GM10266 (cell line): ENCODE results near the gene CCDC138.
A peak's percentile ranks its signal among the peaks of the same experiment; 100 is the strongest.
"Not testable (repeated sequence)": the region's sequence is repeated elsewhere in the genome, so short reads cannot be mapped to it uniquely, and the experiment has no call there.

Experiments
- DNase-seq: peaks from one replicate; pipeline ENCODE4 v3.0.0; 2012; ENCODE audit errors: extremely low spot score
- CTCF ChIP-seq: IDR thresholded peaks from 2 replicates; pipeline ENCODE4 v1.5.1; 2012; ENCODE audit warnings: mild to moderate bottlenecking, low read depth; ENCODE audit not compliant: control insufficient read depth, insufficient read depth; ENCODE audit errors: missing control alignments

Gene CCDC138, protein sequence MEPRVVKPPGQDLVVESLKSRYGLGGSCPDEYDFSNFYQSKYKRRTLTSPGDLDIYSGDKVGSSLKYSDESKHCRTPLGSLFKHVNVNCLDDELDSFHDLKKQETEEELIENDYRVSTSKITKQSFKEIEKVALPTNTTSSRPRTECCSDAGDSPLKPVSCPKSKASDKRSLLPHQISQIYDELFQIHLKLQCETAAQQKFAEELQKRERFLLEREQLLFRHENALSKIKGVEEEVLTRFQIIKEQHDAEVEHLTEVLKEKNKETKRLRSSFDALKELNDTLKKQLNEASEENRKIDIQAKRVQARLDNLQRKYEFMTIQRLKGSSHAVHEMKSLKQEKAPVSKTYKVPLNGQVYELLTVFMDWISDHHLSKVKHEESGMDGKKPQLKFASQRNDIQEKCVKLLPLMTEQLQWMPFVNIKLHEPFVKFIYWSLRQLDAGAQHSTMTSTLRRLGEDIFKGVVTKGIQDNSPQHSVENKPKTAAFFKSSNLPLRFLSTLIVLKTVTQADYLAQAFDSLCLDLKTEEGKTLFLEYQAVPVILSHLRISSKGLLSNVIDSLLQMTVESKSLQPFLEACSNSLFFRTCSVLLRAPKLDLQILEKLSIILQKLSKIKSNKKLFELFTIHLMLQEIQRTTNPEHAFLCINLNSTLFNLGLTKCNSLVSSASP

DNA sequence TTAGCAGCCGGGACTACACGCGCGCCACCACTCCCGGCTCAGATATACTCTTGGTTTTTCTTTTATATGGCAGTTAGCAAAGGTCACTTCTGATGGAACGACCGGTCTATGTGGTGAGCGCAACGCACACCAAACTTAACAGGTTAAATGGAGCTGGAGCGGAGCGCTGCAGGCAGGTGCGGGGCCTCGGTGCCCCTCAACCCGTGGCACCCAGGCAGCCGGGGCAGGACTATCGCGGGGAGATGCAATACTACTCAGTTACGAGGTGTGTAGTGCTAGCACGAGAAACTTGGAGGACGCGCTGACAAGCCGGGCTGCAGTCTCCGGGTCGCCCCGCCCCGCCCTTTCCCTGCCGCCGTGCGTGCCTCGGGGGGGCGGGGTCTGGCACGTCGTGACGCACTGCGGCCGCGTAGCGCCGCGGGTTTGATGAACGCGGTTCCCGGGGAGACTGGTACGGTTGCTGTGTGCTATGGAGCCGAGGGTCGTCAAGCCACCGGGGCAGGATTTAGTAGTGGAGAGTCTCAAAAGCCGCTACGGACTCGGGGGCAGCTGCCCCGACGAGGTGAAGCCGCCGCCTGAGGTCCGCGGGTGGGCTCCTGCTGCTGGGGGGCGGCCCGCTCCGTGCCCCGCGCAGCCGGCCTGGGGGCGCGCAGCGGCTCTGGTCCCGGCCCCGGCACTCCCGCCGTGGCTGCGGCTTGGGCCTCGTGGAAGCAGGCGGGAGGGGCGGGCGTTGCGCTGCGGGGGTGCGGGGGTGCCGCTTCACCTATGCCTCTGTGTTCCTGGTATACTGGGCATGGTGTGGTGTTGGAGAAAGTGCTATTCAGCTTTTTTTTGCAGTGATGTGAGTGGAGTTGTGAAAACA, at the start of gene CCDC138:
Gene CCDC138, plus strand, starts transcription at position 418 of the 862 bp plus-strand sequence. Its CDS starts 52 bp downstream, at position 470.
- TF ChIP-seq CTCF, result no peak
- DNase-seq, result peak; percentile 95

DNA sequence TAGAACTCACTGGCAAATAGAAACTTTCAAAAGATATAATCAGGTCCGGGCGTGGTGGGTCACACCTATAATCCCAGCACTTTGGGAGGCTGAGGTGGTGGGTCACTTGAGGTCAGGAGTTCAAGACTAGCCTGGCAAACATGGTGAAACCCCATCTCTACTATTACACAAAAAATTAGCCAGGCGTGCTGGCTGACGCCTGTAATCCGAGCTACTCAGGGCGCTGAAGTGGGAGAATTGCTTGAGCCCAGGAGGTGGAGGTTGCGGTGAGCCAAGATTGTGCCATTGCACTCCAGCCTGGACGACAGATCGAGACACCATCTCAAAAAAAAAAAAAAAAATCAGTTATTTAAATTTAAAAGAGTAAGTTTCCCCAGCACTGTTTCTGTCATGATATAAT, 28.6 kb upstream of the CCDC138 start:
- not testable (repeated sequence) for DNase-seq

DNA sequence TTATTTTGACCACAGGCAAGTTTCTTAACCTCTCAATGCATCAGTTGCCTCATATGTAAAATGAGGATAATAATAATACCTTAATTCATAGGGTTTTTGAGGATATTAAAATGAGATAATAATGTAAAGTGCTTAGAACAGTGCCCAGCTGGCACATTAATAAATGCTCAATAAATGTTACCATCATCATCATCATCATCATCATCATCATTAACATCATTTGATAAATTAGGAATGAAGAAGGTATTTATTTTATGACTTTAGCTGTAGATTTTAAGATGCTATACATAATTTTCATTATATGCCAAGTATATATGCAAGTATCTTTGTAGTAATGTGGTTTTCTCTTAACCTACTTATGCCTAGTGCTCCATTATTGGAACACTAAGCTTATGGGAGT, 24.0 kb upstream of the CCDC138 start:
- DNase-seq, result not testable (repeated sequence)

- DNase-seq, result not testable (repeated sequence)
Observed at GRCh38 chr2:108766671-108767070, 19.9 kb upstream of the CCDC138 start.

DNA sequence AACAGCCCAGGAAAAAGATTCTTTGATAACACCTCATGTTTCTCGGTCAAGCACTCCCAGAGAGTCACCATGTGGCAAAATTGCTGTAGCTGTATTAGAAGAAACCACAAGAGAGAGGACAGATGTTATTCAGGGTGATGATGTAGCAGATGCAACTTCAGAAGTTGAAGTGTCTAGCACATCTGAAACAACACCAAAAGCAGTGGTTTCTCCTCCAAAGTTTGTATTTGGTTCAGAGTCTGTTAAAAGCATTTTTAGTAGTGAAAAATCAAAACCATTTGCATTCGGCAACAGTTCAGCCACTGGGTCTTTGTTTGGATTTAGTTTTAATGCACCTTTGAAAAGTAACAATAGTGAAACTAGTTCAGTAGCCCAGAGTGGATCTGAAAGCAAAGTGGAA, 18.7 kb upstream of the CCDC138 start:
- not testable (repeated sequence) for DNase-seq

DNA sequence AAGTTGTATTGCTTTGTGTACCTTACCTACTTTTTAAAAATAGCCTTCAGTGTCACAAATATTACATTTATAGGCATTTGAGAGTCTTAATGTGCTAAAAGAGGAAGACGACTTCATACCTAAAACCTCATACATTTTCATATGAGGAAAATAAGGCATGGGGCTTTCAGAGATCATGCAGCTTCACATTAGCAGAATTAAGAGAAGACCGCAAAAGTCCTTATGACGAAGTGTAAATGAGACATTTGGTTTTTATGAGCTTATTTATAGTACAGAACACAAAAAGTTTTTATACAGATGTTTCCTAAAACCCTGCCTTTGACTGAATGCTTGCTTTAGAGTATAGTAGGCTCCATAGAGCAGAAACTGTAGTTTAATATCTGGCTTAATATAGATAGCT, 10.1 kb upstream of the CCDC138 start:
- no peak for TF ChIP-seq CTCF
- peak; percentile 50 for DNase-seq

DNA sequence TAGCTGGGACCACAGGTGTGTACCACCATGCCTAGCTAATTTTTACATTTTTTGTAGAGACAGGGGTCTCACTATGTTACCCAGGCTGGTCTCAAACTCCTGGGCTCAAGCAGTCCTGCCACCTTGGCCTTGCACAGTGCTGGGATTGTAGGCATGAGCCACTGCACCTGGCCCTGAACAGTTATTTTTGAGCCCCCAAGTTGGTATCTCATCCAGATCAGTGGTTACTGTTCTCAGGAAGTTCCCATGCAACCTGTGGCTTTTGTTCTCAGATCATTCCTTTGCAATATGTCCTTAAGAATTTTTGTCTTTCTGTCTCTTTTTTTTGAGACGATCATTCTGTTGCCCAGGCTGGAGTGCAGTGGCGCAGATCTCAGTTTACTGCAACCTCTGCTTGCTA, 7.7 kb upstream of the CCDC138 start:
- no peak for TF ChIP-seq CTCF
- no peak for DNase-seq

GRCh38 chr2:108786008-108786353, 590 bp upstream of the CCDC138 start:
- no peak for DNase-seq
- no peak for TF ChIP-seq CTCF

DNA sequence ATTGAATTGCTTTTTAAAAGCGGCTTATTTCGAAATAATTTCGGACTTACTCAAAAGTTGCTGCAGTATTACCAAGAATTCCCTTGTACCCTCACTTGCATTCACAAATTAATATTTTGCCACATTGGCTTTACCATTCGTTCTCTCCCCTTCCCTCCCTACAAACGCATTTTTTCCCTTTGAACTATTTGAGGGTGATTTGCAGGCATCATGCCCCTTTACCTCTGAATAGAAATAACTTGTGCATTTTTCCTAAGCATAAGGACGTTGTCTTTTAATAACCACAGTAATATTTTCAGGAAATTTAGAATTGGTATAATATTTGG, 608 bp downstream of the CCDC138 start:
- no peak for TF ChIP-seq CTCF
- DNase-seq, result no peak
